Mucosa of descending colon (tissue), 3 donors: ENCODE data around the gene HDGF. TPM values are rescaled to one million over a fixed set of nuclear protein-coding genes. Genes with fewer than 3 reads are reported as not detected.

ENCODE experiments used
- ATAC-seq: fragments of 200-7000 bp; cut with Tn5 transposase; one replicate; pipeline ENCODE4 v1.9.1; 2020; ENCODE audit warnings: mild to moderate bottlenecking, moderate library complexity
- DNase-seq, 3 donors: peaks; one replicate each; pipeline ENCODE4 v3.0.0-alpha.2; 2020
- H3K36me3 ChIP-seq: fragments of 200-600 bp; one replicate; pipeline ENCODE4 v1.8.0; 2021; ENCODE audit warnings: low read depth, mild to moderate bottlenecking
- H3K4me1 ChIP-seq: fragments of 200-600 bp; one replicate; pipeline ENCODE4 v1.8.0; 2021; ENCODE audit warnings: low read depth, mild to moderate bottlenecking
- H3K4me3 ChIP-seq: fragments of 200-600 bp; one replicate; pipeline ENCODE4 v1.8.0; 2021; ENCODE audit warnings: mild to moderate bottlenecking
- H3K9me3 ChIP-seq: fragments of 200-600 bp; one replicate; pipeline ENCODE4 v1.8.0; 2021; ENCODE audit warnings: mild to moderate bottlenecking
- CTCF ChIP-seq: fragments of 200-600 bp; IDR thresholded peaks from one replicate; pipeline ENCODE4 v1.8.0; 2022; ENCODE audit warnings: antibody characterized with exemption, mild to moderate bottlenecking
- intact Hi-C, 2 donors: fragments of 100-400 bp; cut with DNase I in 1 of 2; cut with micrococcal nuclease in 1 of 2; formaldehyde crosslinking; loops; one replicate each; pipeline versions ENCODE4 v1.11.0 to v1.11.1; 2022; cut with DNase I, micrococcal nuclease
- total RNA-seq, 3 donors: library from RNA; stranded (reverse); fragmentation: NEBNext Ultra II Directional in 2 of 3; extraction: Animal tissue kit (Norgen Biotek cat#: 25700) in 2 of 3; gene quantifications; one replicate each; pipeline versions ENCODE4 v1.2.1 to v1.2.4, GENCODE V29; 2021 to 2023
- donor health status: DM: no; HTN: no; CAD: no; lungs with moderate emphysema.
- donor health status: DM: no; HTN: no; CAD: no.
- donor health status: DM: no; HTN: yes; CAD: no.

Gene HDGF
- total RNA-seq, 3 donors from 2014 or later: 196 to 264 (median 221) TPM

DNA sequence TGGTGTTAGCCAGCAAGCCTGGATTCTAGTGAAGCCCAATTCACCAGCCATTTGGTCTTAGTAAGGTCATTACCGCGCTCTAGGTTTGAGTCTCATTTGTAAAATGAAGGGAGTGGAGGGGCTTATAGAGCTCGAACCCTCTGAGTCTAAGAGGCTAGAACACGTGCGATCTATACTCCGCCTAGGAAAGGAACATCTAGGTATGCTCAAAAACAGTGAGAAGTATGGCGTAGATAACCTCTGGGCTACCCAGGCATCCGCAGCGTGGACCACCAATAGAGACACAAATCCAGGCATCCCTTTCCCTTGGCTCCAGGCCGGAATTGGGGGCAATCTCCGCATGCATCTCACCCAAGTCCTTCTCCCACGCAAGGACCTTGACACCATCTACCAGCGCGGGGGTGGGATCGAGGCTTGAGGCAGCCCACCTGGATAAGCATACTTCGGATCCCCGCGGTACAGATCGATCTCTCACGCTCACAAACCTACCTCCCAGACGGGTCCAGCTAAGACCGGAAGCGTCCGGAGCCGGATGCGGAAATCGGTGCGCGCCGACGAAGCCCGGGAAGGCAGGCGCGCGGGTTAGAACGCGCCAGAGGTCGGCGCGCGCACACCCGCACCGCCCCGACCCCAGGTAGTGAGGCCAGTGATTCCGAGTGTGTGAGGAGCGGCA, 23.4 kb downstream of the HDGF start, which contains the start of gene METTL25B:
Gene METTL25B (plus strand): TSS at position 544 of the 673 bp plus-strand sequence. CDS start 636 bp downstream, outside the sequence.
- ATAC-seq (peak; percentile 83), DNase-seq (peak; percentile 87 to 92 (median 90))
- H3K4me1 ChIP-seq: peaks cover 41% of the 10 kb centered on the region
- no peaks in the 10 kb centered on the region for H3K9me3 ChIP-seq
- no peaks in the 10 kb centered on the region for H3K36me3 ChIP-seq
- H3K4me3 ChIP-seq: peak within 1 kb of the TSS; percentile 60
- TF ChIP-seq CTCF: no peak
- intact Hi-C loops: loop anchor here in 1 of 2 donors (5.0 kb wide), 1 partner anchor 41 kb away; no protein-coding TSS in a partner anchor

GRCh38 chr1:156727492-156727891, 24.0 kb downstream of the HDGF start:
- H3K9me3 ChIP-seq: no peaks in the 10 kb centered on the region
- H3K36me3 ChIP-seq: no peaks in the 10 kb centered on the region
- peak overlapping the region; percentile 60 for H3K4me3 ChIP-seq
- DNase-seq (no peak), ATAC-seq (no peak)
- no peak for TF ChIP-seq CTCF
- H3K4me1 ChIP-seq: peaks cover 41% of the 10 kb centered on the region
- intact Hi-C loops: loop anchor here in 1 of 2 donors (5.0 kb wide), 1 partner anchor 40 kb away; no protein-coding TSS in a partner anchor

DNA sequence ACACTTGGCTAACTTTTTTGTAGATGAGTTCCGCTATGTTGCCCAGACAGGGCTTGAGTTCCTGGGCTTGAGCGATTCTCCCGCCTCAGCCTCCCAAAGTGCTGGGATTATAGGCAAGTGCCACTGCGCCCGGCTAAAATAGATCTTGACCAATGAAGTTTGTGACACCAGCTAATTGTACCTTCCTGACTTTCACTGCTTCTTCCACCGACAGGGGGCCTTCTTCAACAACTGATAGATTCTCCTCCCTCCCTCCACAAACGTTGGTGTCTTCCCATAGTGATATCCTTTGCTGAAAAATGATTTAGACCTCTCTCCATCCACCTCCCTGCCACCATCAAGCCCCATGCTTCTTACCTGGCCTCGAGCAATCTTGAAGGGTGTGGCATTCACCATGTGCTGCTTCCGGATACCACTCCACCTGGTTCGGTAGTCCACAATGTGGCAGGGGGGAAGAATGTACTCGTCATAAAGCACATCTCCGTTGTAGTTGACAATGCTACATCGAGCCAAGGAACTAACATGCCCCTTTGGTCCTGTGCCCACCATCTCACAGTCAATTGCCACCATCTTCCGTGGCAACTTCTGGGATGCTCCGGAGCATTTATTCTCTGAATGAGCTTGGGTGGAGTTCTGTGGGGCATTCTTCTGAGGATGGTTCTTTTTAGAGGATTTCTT, 24.8 kb downstream of the HDGF start:
- ATAC-seq (peak; percentile 7), DNase-seq (peak in 1 of 3 donors; percentile 86)
- intact Hi-C loops: loop anchor here in 1 of 2 donors (5.0 kb wide), 1 partner anchor 39 kb away; no protein-coding TSS in a partner anchor
- Histone ChIP-seq H3K4me3 (no peak overlapping the region), H3K36me3 (no peaks in the 10 kb centered on the region), H3K9me3 (no peaks in the 10 kb centered on the region), H3K4me1 (peaks cover 41% of the 10 kb centered on the region)
- peak; percentile 33 for TF ChIP-seq CTCF

DNA sequence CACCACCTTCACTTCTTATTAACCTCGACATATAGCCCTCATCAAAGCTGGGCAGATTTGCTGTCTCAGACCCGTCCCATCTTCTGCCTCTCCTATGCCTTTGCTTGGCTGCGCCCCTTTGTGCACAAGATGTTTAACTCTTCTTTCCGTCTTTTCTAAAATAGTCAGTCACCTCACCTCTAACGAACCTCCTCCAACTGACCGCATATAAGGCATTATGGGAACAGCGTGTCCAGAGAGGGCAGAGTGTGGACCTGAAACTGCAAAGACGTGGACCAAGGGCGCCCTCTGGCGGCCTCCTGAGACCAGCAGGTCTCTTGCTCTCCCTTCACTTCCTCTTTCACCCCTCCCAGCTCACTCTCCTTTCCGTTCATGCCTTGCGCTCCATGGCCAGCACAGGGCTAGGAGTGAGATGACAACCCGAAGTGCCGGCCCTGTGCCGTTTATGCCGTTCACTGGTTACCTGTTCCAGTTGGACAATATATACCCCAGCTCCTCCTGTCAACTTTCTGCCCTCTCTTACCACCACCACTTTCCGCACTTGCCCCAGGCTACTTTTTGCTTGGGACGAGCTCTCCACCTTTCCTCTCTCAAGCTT, 25.7 kb downstream of the HDGF start:
- peak; percentile 89 to 95 (median 93) for DNase-seq
- peaks cover 41% of the 10 kb centered on the region for H3K4me1 ChIP-seq

More for the DNA sequence above, 25.7 kb downstream of the HDGF start:
- Histone ChIP-seq H3K4me3 (no peak overlapping the region), H3K36me3 (no peaks in the 10 kb centered on the region), H3K9me3 (no peaks in the 10 kb centered on the region)
- intact Hi-C loops: loop anchor here in 1 of 2 donors (5.0 kb wide), 1 partner anchor 38 kb away; no protein-coding TSS in a partner anchor
- peak; percentile 79 for TF ChIP-seq CTCF
- peak; percentile 77 for ATAC-seq
